GM19463 (cell line): Measurements from ENCODE around the gene MAD2L2.
A peak's percentile ranks its signal among the peaks of the same experiment; 100 is the strongest.

Source experiments
- ATAC-seq: cut with Tn5 transposase; IDR thresholded peaks from one replicate; pipeline ENCODE4 v1.9.1; 2021; ENCODE audit warnings: mild to moderate bottlenecking, moderate library complexity; ENCODE audit not compliant: unreplicated experiment

Gene MAD2L2

DNA sequence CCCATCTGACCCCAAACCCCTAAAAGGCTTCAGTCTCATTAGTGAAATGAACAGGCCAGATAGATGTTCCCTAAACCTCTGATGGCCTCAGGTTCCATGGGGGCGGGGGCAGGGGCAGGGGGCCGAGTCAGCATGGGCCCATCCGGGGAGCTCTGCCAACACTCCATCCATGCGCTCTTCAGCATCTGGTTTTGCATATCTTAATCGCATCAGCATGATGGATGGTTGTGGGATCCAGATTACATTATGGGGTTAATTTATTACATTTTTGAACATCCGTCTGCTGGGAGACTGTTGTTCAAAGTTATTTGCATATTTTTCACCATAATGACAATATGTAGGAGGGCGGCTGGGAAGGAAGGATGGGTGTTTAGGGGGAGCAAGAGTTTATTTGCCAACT, 3.1 kb upstream of the MAD2L2 start:
- ATAC-seq: no peak

DNA sequence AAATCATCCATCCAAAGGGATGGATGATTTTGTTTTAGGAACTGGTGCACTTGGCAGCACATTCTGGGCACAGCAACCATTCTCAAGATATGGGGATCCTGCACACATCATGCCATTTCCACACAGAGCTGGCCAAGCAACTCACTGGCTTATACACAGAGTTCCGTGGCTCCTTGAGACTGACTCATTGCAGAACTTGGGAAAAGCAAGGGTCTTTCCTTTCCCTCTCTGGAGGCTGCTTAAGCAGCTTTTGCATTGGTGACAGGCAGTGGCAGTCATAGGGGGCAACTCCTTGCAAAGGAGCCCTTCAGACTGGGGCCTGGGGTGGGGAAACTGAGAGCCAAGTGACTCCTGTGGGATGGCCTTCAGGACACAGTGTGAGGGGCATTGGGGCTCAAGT, 1.9 kb upstream of the MAD2L2 start:
- no peak for ATAC-seq

DNA sequence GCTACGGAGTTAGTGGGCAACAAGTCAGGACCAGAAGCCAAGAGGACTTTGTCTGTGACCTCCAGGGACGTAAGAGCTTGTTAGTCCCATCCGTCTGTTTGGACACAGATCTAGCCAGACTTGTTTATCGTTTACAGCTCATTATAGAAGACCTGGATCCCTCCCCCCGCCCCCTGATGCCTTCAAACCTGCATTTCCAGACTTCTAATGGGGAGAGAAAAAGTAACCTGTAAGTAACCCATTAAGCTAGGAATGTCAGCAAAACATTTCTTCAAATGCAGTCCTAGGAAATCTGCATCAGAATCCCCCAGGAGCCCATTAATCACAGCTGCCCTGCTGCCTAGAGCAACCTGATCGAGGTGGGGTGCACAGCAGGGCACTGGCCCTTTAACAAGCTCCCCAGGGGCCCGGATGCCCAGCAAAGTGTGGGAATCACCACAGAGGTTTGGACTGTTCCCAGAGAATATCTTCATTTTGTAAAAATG, 1.4 kb upstream of the MAD2L2 start:
- no peak for ATAC-seq

DNA sequence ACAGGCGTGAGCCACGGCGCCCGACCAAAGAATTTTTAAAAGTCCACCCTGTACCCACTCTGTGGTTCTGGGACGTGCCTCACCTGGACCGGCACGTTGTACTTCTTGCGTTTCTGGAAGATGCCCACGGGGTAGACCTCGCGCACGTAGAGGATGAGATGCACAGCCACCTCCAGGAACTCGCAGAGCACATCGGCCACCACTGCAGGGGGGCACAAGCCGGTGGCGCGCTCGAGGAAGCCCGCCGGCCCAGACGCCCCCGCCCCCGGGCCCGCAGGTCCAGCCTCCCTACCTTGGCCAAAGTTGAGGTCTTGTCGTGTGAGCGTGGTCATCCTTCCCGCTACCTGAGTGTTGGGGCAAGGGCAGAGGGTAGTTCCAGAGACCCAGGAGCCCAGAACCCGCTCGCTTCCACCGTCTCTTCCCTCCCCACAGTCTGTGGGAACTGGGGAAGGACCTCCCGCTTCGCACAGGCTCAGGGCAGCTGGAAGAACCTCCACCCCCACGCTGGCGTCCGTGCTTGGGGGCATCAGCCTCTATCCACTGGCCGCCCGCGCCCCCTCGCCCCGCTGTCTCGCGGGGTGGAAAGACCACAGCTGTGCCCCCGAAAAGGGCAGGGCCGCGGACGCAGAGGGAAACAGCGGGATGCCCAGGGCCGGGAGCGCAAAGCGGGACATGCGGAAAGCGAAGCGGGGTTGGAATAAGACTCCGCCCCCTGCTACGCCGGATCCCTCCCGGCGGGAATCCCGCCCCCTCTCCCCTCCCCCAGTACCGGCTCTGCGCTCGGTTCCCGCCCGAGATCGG, 478 bp downstream of the MAD2L2 start:
- peak; percentile 13 for ATAC-seq

DNA sequence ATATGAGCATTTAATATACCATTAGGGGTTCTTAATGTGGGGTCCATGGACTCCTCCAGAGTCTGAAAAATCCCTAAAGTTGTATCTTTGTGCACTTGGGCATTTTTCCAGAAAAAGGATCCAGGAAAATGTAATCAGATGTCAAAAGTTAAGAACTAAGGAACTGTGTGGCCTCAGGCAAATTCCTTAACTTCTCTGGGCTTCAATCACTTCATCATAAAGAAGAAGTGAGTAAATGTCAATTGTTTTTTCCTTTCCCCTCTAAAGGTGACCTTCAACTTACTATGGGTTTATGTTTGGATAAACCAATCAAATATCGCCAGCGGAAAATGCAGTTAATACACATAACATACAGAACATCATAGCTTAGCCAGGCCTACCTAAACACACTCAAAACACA, 2.5 kb downstream of the MAD2L2 start:
- no peak for ATAC-seq

DNA sequence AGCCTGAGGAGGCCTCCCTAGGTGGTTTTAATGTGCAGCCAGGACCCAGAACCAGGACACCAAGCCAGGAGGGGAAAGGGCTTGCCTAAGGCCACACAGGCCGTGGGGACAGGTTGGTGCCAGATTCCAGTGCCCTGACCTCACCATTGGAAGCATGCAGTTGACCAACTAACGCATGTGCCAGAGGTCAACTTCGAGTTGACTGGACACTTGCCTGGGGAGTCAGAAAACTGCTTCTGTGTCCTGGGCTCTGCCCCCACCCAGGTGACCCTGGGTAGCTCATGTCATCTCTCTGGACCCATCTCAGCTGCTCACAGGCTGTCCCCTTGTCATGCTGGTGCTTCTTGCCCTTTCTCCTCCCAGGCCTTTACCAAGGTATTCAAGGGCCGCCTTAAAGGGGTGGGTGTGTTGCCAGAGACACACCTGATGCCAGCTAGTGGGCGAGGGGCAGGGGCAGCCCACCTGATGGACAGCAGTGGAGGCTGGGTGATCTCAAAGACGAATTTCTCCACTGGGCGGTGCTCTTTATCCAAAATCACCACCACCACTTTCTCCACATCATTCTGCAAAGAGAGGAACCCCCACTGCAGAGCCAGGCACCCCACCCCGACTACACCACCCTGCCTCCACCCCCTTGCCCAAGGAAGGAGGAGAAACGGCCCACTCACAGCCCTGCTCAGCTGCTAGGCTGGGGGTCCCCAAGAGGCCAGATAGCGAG, 4.4 kb downstream of the MAD2L2 start:
- ATAC-seq: no peak

DNA sequence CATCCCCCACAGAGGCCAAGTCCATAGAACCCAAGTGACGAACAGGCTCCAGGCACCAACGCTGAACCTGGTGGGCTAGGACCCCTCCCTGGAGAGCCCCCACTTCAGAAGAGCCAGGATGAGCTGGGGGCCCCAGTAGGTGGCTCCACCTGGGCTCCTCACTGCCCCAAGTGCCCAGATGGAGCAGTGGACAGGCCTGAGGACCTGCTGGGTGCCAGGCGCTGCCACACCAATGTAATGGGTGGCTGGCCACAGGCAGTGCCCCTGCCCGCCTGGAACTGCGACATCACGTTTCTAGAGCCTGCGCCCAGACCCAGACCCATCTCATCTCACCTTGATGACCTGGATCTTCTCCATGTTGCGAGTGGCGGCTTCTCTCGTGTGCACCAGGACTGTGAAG, 5.6 kb downstream of the MAD2L2 start:
- no peak for ATAC-seq

DNA sequence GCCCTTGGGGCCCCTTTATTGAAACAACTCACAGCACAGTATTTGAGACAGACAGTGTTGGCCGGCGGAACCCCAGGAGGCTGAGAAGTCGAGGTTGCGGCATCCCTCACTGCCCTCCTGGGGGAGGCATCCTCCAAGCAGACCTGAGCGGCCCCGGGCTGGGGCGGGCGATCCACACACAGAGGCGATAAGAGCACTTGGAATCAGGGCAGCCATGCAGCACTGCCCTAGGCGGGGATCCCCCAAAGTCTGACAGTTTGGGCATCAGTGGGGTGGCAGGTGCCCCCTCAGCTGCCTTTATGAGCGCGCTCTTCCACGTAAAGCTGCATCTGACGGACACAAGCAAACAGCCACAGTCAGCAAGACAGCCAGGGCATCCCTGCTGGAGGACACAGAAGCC, 6.5 kb downstream of the MAD2L2 start:
- no peak for ATAC-seq

DNA sequence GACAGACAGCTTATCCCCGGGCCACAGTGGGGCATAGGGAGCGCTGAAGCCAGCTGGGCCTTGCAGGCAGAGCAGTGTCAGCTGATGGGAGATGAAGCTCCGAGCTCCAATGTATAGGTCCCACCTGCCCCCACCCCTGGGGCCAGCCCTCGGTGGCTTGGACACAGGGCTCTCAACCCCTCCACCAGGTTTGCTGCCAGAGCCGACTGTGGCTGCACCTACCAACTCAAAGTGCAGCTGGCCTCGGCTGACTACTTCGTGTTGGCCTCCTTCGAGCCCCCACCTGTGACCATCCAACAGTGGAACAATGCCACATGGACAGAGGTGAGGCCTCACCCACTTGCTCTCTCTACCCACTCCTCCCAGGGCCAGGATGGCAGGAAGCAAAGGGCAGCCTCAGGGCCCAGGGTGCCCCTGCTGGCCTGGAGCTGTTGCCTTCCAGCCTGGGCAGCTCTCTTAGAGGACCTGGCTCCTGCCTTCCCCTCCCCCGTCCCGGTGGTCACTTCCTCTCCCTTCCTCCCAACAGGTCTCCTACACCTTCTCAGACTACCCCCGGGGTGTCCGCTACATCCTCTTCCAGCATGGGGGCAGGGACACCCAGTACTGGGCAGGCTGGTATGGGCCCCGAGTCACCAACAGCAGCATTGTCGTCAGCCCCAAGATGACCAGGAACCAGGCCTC, 7.7 kb downstream of the MAD2L2 start:
- no peak for ATAC-seq

DNA sequence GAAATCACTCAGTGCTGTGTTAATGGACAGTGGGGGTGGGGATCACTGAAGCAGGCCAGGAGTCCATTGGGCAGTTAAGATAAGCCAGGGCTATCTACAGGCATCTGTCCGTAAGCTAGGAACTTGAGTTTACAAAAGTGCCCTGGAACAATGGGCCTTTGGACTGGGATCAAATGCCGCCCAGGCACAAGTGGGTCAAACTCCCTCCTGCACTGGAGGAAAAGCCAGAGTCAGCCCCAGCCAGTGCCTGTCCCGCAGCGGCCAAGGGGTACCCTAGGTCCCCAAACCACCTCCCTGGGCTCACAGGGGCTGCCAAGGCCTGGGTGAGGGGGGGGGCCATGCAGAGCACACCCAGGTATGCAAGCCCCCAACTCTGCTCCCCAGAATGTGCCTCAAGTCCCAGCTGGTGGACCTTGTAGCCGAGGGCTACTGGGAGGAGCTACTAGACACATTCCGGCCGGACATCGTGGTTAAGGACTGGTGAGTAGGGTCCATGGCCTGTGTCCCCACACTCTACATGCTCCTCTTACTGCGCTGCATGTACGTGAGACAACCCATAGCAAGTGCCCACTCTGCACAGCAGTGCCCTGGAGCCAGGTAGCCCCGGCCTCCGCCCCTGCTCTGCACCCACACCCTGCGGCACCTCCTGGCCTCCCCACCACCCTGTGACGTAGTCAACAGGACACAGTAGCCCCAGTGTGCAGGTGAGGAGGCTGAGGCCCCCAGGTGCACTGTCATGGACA, 9.2 kb downstream of the MAD2L2 start:
- ATAC-seq: no peak

DNA sequence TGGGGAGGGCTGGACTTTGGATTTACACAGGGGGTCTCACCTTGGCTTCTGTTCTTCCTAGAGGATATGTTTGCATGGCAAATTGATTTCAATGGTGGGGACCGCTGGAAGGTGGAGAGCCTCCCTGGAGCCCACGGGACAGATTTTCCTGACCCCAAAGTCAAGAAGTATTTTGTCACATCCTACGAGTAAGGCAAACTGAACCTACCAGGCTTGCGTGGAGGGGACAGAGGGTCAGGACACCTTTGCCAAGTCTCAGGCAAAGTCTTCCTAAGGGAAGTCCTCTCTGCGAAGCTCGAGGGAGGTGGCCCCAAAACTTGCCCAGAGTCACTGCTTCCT, 9.8 kb downstream of the MAD2L2 start:
- no peak for ATAC-seq

DNA sequence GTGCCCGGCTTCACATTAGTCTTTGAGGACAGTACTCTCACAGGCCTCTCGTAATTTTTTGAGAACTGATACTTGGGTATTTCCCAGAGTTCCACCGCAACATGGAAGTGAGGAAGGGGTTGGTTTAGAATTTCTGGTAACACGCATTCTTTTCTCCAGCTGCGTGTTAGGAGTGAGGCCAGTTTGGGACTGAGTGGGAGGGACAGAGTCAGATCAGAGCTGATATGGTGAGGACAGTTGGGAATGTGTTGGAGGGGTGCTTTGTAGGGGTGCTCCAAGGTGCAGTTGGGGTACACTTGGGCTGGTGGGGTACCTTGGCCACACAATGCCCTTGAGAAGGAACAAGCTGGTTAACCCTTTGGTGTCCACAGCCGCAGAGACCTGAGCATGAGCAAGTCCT, 10.2 kb downstream of the MAD2L2 start:
- ATAC-seq: no peak

DNA sequence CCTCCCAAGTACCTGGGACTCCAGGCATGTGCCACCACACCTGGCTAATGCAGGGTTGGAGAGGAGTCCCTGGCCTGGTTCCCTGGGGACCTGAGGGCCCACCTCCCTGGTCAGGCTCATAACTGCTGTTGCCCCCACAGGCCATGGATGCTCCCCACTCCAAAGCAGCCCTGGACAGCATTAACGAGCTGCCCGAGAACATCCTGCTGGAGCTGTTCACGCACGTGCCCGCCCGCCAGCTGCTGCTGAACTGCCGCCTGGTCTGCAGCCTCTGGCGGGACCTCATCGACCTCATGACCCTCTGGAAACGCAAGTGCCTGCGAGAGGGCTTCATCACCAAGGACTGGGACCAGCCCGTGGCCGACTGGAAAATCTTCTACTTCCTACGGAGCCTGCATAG, 12.4 kb downstream of the MAD2L2 start:
- ATAC-seq: no peak

DNA sequence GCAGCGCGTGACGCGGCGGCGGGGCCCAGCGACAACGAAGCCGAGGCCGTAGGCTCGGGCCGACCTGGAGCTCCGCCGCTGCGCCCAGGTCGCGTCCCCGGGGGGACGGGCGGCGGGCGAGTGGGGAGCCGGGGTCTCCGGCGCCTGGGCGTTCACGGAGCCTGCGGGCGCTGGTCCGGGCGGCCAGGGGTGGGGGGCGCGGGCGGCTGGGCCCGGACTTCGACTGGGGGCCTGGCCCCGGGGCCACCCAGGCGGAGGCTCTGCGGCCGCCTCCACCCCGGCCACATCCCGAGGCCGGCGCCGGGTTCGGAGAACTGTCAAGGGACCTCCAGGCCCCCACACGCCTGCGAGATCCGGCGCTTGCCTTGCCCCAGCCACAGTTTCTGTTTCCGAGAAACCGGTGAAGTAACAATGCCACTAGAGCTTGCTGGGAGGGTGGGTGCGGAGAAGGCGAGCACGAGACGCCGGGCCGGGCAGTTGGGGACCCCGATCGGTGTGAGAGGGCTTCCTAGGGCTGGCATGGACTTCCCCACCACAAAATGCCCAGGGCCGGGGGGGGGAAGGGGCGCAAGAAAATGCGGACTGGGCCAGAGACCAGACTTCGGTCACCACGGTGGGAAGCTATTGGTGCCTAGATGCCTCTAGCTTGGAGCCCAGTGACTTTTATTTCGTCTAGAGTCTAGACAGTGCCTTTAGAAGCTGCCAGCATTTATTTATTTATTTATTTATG, 16.4 kb downstream of the MAD2L2 start:
- ATAC-seq: peak; percentile 49

DNA sequence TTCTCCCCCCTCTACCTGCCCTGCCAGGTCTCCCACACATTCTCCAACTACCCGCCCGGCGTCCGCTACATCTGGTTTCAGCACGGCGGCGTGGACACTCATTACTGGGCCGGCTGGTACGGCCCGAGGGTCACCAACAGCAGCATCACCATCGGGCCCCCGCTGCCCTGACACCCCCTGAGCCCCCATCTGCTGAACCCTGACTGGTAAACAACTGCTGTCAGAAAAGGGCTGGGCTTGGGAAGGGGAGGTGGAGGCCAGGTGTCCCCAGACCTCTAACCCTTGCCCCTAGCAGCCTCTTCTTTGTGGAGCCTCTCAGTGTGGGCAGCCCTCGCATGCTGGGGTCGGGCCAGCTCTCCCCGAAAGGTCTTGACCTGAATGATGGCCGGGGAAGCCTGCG, 19.8 kb downstream of the MAD2L2 start:
- ATAC-seq: no peak

DNA sequence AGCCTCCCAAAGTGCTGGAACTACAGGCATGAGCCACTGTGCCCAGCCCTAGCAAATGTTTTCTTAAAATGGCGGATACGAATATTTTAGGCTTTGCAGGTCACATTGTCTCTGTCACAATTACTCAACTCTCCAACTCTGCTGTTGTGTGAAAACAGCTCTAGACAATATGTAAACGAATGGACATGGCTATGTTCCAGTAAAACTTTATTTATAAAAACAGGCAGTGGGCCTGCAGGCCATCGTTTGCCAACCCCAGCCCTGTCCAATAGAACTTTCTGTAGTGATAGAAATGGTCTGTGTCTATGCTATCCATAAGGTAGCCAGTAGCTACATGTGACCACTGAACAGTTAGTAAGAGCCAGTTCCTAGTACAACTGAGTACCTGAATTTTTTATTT, 21.2 kb downstream of the MAD2L2 start:
- ATAC-seq: no peak

DNA sequence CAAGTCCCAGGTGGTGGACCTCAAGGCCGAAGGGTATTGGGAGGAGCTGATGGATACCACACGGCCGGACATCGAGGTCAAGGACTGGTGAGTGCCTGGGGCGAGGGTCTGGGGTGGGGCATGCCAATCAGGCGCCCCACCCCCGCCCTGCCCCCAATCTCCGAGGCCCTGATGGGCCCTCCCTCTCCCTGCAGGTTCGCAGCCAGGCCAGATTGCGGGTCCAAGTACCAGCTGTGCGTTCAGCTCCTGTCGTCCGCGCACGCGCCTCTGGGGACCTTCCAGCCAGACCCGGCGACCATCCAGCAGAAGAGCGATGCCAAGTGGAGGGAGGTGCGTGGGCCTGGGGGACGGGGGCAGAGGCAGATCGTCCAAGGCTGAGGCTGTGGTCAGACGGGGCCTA, 22.4 kb downstream of the MAD2L2 start:
- ATAC-seq: no peak

DNA sequence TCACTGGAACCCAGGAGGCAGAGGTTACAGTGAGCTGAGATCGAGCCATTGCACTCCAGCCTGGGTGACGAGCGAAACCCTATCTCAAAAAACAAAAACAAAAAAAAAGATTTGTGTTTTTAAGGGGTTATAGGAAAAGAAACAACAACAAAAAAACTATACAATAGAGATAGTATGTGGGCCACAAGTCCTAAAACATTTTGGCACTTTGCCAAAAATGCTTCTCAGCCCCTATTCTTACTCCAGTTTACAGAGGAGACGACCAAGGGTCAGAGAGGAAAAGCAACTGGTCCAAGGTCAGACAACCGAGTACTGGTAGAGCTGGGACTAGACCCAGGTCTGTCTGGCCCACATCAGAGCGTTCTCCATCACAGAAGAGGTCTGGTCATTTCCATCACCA, 23.3 kb downstream of the MAD2L2 start:
- ATAC-seq: no peak

DNA sequence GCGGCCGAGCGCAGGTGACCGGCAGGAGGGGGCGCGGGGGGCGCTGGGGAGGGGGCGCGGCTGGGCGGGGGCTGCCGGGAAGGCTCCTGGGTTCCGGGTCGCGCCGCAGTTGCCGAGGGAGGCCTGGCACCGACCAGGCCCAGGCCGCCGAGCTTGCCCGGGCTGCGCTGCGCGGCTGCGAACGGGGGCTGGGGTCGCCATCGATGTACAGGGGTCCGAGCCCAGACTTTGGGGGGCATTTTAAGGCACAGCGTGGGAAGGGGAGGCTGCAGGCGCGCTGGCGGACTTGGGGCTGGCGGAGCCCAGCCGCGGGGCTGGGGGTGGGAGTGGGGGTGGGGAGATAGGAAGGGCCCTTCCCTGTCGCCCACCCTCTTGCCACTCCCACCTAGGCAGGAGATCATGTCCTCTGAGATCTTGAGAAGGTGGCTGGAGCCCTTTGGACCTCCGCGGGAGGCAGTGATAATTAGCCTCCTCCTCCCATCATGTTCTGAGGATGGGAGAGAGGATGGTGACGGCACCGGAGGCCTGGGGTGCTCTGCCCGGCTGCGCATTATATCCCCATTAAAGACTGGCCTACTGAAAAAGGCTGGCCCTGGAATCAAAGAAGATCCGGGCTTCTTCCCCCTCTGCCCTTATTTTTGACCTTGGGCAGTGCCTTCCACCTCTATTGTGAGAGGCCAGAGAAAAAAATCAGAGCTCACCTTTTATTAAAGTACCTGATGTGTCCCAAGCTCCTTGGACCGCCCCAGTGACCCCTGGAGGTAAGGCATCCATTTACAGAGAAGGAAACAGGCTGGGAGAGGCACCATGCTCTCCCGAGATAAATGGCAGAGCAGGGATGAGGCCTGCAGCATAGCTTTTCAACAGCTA, 25.8 kb downstream of the MAD2L2 start:
- ATAC-seq: peak; percentile 23
